Activated CD4-positive, alpha-beta memory T cell treated with anti-CD3 and anti-CD28 coated beads, Interleukin-2, amount 10 ng/mL, durations not matched to agents 7 days and 5 days (primary cell): ENCODE measurements around the gene BLOC1S4. TPM values are rescaled to one million over a fixed set of nuclear protein-coding genes. Genes with fewer than 3 reads are reported as not detected.

Experiments used
- CTCF ChIA-PET: fragments of 350-600 bp; sonication (Branson Sonifier 250); formaldehyde crosslinking; loops from one replicate; lab custom pipeline; 2021; ENCODE audit warnings: antibody characterized with exemption, inconsistent platforms; lab: Charles Lee
- POLR2A ChIA-PET: fragments of 350-600 bp; sonication (Branson Sonifier 250); formaldehyde crosslinking; loops from one replicate; lab custom pipeline; 2021; ENCODE audit warnings: antibody characterized with exemption; lab: Charles Lee
- DNase-seq: peaks from one replicate; pipeline ENCODE4 v3.0.0-alpha.2; 2020
- H3K27ac Mint-ChIP-seq: one replicate; pipeline ENCODE4 v1.8.0; 2021; ENCODE audit warnings: mild to moderate bottlenecking, mixed read lengths
- H3K27me3 Mint-ChIP-seq: one replicate; pipeline ENCODE4 v1.8.0; 2021; ENCODE audit warnings: mixed read lengths
- H3K36me3 Mint-ChIP-seq: one replicate; pipeline ENCODE4 v1.8.0; 2021; ENCODE audit warnings: low read depth, mixed read lengths
- H3K4me1 Mint-ChIP-seq: one replicate; pipeline ENCODE4 v1.8.0; 2021; ENCODE audit warnings: mixed read lengths
- H3K4me3 Mint-ChIP-seq: one replicate; pipeline ENCODE4 v1.8.0; 2021; ENCODE audit warnings: mild to moderate bottlenecking, mixed read lengths
- H3K9me3 Mint-ChIP-seq: one replicate; pipeline ENCODE4 v1.8.0; 2021; ENCODE audit warnings: mixed read lengths
- total RNA-seq, 2 experiments: library from RNA; stranded (reverse); gene quantifications; one replicate each; pipeline ENCODE4 v1.2.3, GENCODE V29; 2021

The BLOC1S4 gene
- total RNA-seq, 2 experiments from 2014 or later: 22.9 to 23.2 TPM

DNA sequence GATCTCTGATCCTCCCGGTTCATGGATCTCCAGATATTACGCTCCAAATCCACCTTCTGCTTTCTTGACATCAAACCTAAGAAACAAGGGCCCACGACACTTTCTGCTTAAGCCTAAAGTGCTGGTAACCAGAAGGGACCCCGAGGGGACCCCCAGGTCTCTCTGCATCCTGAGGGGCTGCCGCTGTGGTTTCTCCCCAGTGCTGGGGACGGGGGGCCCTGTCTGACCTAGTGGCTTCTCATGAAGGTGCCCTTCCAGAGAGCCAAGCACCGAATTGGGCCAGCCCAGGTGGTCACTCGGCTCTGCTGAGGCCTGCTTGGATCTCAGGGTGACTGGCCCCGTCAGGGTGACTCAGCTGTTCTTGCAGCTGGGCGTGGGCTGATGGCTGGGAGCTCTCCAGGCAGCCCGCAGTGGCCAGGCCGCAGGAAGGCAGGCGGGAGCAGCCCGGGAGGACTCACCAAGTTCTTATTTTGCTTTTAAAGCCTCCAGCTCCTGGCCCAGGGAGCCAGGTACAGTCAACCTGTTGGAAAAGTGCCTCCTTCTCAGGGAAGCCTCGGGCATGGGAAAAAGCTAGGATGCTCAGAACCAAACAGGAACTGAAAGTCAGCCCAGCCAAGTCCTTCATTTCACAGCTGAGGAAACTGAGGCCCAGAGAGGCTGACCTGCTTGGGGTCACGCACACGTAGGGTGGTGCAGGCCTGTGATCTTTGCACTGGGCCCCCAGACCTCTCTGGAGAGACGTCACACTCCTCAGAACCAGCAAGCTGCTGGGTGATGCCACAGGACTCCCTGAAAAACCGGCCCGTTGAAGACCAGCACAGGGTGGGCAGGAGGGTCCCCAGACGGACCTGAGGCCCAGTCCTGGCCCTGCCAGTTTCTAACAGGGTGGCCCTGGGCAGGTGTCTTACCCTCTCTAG lies 16.7 kb downstream of the BLOC1S4 start:
- ChIA-PET POLR2A (no interaction called here), CTCF (no interaction called here)
- H3K27ac Mint-ChIP-seq: no peak overlapping the region
- H3K9me3 Mint-ChIP-seq: no peaks in the 10 kb centered on the region
- no peak overlapping the region for H3K4me3 Mint-ChIP-seq
- H3K4me1 Mint-ChIP-seq: peaks cover 3% of the 10 kb centered on the region
- peaks cover 2% of the 10 kb centered on the region for H3K27me3 Mint-ChIP-seq
- no peaks in the 10 kb centered on the region for H3K36me3 Mint-ChIP-seq
- DNase-seq: no peak

DNA sequence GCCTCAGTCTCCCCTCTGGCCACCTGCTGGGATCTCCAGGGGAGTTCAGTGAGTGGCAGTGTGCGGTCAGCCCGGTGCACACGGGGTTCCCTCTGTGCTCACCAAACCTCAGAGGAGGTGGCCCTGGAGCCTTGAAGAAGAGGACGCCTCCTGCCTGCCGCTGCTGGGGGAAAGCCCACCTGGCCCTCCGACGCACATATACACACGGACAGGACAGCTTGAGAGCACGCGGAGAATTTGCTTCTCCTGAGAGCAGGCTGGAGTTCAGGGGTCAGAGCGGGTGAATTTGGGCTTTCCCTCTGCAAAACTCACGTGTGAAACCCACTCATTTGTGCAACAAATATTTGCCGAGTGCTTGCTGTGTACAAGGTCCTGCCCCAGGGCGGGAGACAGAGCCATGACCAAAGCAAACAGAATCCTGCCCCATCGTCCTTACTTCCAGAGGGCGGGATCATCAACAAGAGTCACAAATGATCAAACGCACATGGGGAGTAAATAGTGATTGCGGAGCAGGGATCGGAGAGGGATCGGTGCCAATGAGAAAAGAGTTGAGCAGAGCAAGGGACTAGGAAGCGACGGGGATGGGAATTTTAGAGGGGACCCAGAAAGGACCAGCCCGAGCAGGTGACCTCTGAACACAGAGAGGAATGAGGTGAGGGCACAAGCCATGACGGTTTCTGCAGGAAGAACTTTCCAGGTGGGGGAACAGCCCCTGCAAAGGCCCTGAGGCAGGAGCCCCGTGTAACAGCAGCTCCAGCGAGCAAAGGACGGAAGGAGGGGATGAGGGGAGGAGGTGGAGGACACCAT lies 17.6 kb downstream of the BLOC1S4 start:
- Mint-ChIP-seq H3K27ac (no peak overlapping the region), H3K4me1 (no peaks in the 10 kb centered on the region), H3K4me3 (no peak overlapping the region), H3K27me3 (peaks cover 6% of the 10 kb centered on the region), H3K36me3 (no peaks in the 10 kb centered on the region), H3K9me3 (no peaks in the 10 kb centered on the region)
- POLR2A ChIA-PET: no interaction called here
- DNase-seq: no peak
- CTCF ChIA-PET: interaction anchor here (2.4 kb wide), 1 partner anchor 140 kb away, joined by 9 read pairs; no protein-coding TSS in a partner anchor

- H3K4me1 Mint-ChIP-seq: no peaks in the 10 kb centered on the region
- H3K27me3 Mint-ChIP-seq: peaks cover 6% of the 10 kb centered on the region
- no peaks in the 10 kb centered on the region for H3K36me3 Mint-ChIP-seq
- POLR2A ChIA-PET: interaction anchor here (1.0 kb wide), 1 partner anchor 17 kb away, joined by 3 read pairs; no protein-coding TSS in a partner anchor
- no peak overlapping the region for H3K4me3 Mint-ChIP-seq
- CTCF ChIA-PET: interaction anchor here (1.5 to 2.4 kb wide), 2 partner anchors 9 to 139 kb away, joined by 4 to 9 read pairs; no protein-coding TSS in a partner anchor
- no peaks in the 10 kb centered on the region for H3K9me3 Mint-ChIP-seq
- no peak for DNase-seq
- no peak overlapping the region for H3K27ac Mint-ChIP-seq
Measured at GRCh38 chr4:6734165-6734786, 18.3 kb downstream of the BLOC1S4 start.

GRCh38 chr4:6739920-6740319 lies 23.9 kb downstream of the BLOC1S4 start:
- no peak overlapping the region for H3K27ac Mint-ChIP-seq
- no peaks in the 10 kb centered on the region for H3K9me3 Mint-ChIP-seq
- H3K4me1 Mint-ChIP-seq: peaks cover 10% of the 10 kb centered on the region
- H3K36me3 Mint-ChIP-seq: no peaks in the 10 kb centered on the region
- no peak for DNase-seq
- no peak overlapping the region for H3K4me3 Mint-ChIP-seq
- POLR2A ChIA-PET: no interaction called here
- CTCF ChIA-PET: no interaction called here
- peaks cover 6% of the 10 kb centered on the region for H3K27me3 Mint-ChIP-seq

DNA sequence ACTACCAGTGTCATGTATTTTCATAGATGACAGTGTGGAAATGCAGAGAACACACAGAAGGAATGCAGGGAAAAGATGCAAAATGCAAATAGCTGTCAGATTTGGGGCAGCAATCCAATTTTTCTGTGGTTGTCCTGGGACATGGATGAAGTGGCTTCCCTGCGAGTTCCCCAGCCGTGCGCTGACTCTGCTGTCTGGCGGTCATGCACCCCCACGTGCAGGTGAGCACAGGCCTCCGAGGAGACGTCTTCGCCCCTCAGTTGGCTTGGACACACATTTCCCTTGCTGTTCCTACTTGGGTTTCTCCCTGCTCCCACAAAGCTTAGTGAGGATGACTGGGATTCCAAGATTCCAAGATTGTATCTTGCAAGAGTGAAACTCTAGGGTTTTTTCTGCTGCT lies 24.4 kb downstream of the BLOC1S4 start:
- Mint-ChIP-seq H3K36me3 (no peaks in the 10 kb centered on the region), H3K27me3 (peaks cover 7% of the 10 kb centered on the region), H3K9me3 (no peaks in the 10 kb centered on the region), H3K27ac (no peak overlapping the region), H3K4me3 (no peak overlapping the region), H3K4me1 (peaks cover 12% of the 10 kb centered on the region)
- no peak for DNase-seq
- POLR2A ChIA-PET: no interaction called here
- CTCF ChIA-PET: no interaction called here

DNA sequence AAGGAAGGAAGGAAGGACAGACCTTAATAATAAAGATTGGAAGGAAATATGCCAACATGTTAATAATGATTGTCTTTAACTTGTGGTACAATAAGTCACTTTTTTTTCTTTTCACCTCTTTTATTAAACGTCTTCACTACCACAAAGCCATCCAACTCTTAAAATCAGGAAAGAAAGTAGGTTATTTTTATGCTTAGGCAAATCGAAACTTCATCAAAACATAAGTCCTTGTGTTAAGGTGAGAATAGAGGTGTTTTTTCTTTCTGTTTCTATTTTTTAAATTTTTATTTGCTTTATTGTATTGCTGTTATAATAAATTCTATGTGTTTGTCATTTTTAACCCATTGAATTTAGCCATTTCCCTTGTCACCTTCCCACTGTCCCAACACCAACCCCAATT lies 26.5 kb downstream of the BLOC1S4 start:
- POLR2A ChIA-PET: no interaction called here
- Mint-ChIP-seq H3K4me3 (no peak overlapping the region), H3K4me1 (peaks cover 12% of the 10 kb centered on the region), H3K36me3 (no peaks in the 10 kb centered on the region), H3K27me3 (peaks cover 5% of the 10 kb centered on the region), H3K27ac (no peak overlapping the region), H3K9me3 (no peaks in the 10 kb centered on the region)
- CTCF ChIA-PET: interaction anchor here (1.6 kb wide), 1 partner anchor 131 kb away, joined by 4 read pairs; no protein-coding TSS in a partner anchor
- no peak for DNase-seq

DNA sequence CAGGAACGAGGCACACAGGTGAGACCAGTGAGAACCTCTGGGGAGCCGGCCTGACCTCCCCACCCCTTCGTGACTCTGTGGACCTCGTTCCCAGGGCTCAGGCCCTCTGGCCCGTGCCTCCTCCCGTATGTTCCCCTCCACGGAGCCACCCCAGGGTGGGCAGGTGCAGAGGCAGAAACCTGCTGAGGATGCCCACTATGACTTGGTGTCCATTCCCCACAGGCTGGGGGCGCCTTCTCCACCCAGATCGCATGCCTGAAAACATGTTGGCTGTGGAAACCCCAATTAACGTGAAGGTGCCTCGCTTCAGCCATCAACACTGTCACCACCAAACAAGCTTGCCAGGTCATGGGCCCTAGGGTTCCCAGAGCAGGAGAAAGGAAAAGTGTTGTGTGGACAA lies 27.0 kb downstream of the BLOC1S4 start:
- Mint-ChIP-seq H3K4me1 (peaks cover 12% of the 10 kb centered on the region), H3K36me3 (no peaks in the 10 kb centered on the region), H3K9me3 (no peaks in the 10 kb centered on the region), H3K27ac (no peak overlapping the region), H3K27me3 (peaks cover 4% of the 10 kb centered on the region), H3K4me3 (no peak overlapping the region)
- no peak for DNase-seq
- POLR2A ChIA-PET: no interaction called here
- CTCF ChIA-PET: interaction anchor here (0.7 to 1.6 kb wide), 3 partner anchors 8 to 1250 kb away, joined by 4 read pairs; no protein-coding TSS in a partner anchor

DNA sequence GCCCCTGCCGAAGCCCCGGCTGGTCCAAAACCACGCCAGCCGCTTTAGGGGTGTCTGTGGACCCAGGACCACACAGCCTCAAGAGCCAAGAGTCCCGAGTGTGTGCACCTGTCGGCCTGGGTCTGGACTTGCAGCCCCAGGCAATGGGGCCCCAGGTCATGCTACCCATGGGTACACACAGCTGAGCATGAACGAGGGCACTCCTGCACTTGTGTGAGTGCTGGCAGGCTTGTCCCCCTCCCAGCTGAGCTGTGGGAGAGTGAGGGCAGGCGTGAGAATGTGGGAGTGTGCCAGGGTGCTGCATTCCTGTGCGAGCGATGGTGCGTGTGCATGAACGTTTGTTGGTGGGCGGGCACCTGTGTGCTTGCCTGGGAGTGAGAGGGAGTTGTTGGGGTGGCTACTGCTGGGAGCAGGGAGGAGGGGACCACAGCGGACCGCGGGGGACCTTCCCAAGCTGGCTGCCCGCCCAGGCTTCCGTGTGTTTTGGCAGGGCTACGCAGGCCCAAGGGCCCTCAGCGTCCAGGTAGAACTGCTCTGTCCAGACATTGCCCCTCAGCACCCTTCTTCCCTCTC lies 30.8 kb downstream of the BLOC1S4 start:
- H3K4me1 Mint-ChIP-seq: peaks cover 20% of the 10 kb centered on the region
- ChIA-PET CTCF (interaction anchor here (0.6 kb wide), 1 partner anchor 20 kb away, joined by 3 read pairs; no protein-coding TSS in a partner anchor), POLR2A (no interaction called here)
- H3K9me3 Mint-ChIP-seq: no peaks in the 10 kb centered on the region
- H3K27ac Mint-ChIP-seq: no peak overlapping the region
- no peak for DNase-seq
- no peaks in the 10 kb centered on the region for H3K36me3 Mint-ChIP-seq
- H3K27me3 Mint-ChIP-seq: peaks cover 2% of the 10 kb centered on the region
- no peak overlapping the region for H3K4me3 Mint-ChIP-seq

GRCh38 chr4:6747294-6748051 lies 31.5 kb downstream of the BLOC1S4 start:
- ChIA-PET POLR2A (no interaction called here), CTCF (interaction anchor here (0.6 to 2.6 kb wide), 2 partner anchors 20 to 126 kb away, joined by 3 to 7 read pairs; no protein-coding TSS in a partner anchor)
- H3K9me3 Mint-ChIP-seq: no peaks in the 10 kb centered on the region
- peaks cover 21% of the 10 kb centered on the region for H3K4me1 Mint-ChIP-seq
- peaks cover 2% of the 10 kb centered on the region for H3K27me3 Mint-ChIP-seq
- H3K27ac Mint-ChIP-seq: no peak overlapping the region
- no peaks in the 10 kb centered on the region for H3K36me3 Mint-ChIP-seq
- no peak for DNase-seq
- no peak overlapping the region for H3K4me3 Mint-ChIP-seq

GRCh38 chr4:6748286-6748685 lies 32.3 kb downstream of the BLOC1S4 start:
- DNase-seq: no peak
- POLR2A ChIA-PET: no interaction called here
- peaks cover 2% of the 10 kb centered on the region for H3K27me3 Mint-ChIP-seq
- peaks cover 18% of the 10 kb centered on the region for H3K4me1 Mint-ChIP-seq
- H3K36me3 Mint-ChIP-seq: no peaks in the 10 kb centered on the region
- H3K9me3 Mint-ChIP-seq: no peaks in the 10 kb centered on the region
- no peak overlapping the region for H3K27ac Mint-ChIP-seq
- CTCF ChIA-PET: interaction anchor here (2.6 kb wide), 1 partner anchor 125 kb away, joined by 7 read pairs; no protein-coding TSS in a partner anchor
- no peak overlapping the region for H3K4me3 Mint-ChIP-seq

DNA sequence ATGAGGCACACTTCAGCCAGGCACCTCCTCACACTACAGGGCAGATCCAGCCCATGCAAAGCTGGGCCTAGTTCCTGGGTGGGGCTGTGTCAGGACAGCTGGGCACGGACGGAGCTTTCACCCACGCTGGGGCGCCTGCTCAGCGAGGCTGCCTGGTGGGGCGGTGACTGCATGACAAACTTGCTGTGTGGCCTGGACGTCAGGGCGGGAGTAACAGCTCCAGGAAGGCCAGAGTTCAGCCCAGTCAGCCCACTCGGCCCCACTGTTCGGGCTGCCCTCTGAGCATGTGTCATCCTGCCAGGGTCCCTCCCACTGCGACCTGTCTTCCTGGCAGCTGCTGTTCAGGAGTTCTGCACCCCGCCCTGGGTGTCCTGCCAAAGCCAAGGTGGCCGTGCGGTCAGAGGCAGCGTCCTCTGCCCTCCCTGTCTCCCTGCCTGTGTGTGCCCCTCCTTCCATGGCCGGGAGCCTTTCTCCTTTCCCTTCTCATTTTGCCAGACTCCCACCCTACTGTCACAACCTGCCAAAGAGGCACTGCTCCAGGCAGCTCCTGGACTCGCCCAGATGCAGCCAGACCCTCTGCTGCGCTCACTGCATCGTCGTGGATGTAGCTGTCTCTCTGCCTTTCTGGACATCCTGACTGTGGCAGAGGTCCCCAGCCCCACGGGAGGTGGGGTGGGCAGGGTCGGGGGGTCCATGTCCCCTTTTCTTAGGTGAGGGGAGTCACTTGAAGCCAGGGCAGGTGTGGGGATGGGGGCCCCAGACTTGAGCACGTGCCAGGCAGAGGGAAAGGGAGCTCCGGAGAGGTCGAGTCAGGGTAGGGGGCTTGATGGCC lies 33.6 kb downstream of the BLOC1S4 start:
- no peak for DNase-seq
- H3K36me3 Mint-ChIP-seq: no peaks in the 10 kb centered on the region
- no peak overlapping the region for H3K27ac Mint-ChIP-seq
- H3K9me3 Mint-ChIP-seq: no peaks in the 10 kb centered on the region
- H3K4me3 Mint-ChIP-seq: no peak overlapping the region
- H3K4me1 Mint-ChIP-seq: peaks cover 18% of the 10 kb centered on the region
- H3K27me3 Mint-ChIP-seq: peaks cover 2% of the 10 kb centered on the region
- ChIA-PET CTCF (interaction anchor here (0.9 to 2.6 kb wide), 2 partner anchors 29 to 124 kb away, joined by 3 to 7 read pairs; no protein-coding TSS in a partner anchor), POLR2A (interaction anchor here (1.3 kb wide), 1 partner anchor 60 kb away, joined by 3 read pairs; no protein-coding TSS in a partner anchor)
